ENCODE measurements around the gene ZFHX2. TPM values are rescaled to one million over a fixed set of nuclear protein-coding genes. Genes with fewer than 3 reads are reported as not detected.

The ZFHX2 gene
- total RNA-seq, 1 donor from 2014 or later, result 16.4 TPM

DNA sequence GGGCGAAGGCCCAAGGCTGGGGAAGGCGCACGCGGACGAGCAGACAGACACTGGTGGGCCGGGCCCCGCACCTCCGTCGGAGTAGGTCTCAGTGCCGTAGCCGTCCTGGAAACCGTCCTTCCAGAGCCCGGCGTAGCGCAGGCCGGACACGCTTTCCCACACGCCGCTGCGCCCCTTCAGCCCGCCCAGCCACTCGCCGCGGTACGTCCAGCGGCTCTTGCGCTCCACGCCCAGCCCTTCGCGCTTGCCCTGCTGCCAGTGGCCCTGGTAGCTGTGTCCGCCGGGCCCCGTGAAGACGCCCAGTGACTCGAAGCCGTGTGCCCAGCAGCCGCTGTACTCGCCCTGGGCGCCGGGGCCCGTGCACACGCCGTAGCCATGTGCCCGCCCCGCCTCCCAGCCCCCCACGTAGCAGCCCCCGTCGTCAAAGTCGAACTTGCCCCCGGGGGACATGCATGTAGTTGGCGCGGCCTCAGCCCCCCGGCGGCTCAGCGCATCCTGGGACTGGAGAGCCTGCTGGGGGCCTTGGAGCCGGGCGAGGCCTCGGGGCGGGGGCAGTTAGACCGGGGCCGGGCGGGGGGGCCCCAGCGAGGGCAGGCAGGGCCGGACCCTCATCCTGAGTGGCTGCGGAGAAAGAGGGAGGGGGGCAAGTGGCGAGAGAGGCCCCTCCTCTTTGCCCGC is 25.6 kb upstream of the ZFHX2 start:
- H3K4me3 Mint-ChIP-seq (ENCODE audit: low read depth), result no peak overlapping the region
- TF ChIP-seq, protein P1, sequence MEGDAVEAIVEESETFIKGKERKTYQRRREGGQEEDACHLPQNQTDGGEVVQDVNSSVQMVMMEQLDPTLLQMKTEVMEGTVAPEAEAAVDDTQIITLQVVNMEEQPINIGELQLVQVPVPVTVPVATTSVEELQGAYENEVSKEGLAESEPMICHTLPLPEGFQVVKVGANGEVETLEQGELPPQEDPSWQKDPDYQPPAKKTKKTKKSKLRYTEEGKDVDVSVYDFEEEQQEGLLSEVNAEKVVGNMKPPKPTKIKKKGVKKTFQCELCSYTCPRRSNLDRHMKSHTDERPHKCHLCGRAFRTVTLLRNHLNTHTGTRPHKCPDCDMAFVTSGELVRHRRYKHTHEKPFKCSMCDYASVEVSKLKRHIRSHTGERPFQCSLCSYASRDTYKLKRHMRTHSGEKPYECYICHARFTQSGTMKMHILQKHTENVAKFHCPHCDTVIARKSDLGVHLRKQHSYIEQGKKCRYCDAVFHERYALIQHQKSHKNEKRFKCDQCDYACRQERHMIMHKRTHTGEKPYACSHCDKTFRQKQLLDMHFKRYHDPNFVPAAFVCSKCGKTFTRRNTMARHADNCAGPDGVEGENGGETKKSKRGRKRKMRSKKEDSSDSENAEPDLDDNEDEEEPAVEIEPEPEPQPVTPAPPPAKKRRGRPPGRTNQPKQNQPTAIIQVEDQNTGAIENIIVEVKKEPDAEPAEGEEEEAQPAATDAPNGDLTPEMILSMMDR (IDR thresholded peaks at IDR 0.05; ENCODE audit: unreplicated experiment), result no peak
- peaks cover 72% of the 10 kb centered on the region for H3K27me3 Mint-ChIP-seq
- peaks cover 2% of the 10 kb centered on the region for H3K4me1 Mint-ChIP-seq (ENCODE audit: low read depth)
- no peaks in the 10 kb centered on the region for H3K36me3 Mint-ChIP-seq (ENCODE audit: insufficient read depth)
- H3K9me3 Mint-ChIP-seq (ENCODE audit: low read depth), result no peaks in the 10 kb centered on the region
- H3K27ac Mint-ChIP-seq, result no peak overlapping the region
- DNase-seq (ENCODE audit: low spot score, unreplicated experiment), result no peak

DNA sequence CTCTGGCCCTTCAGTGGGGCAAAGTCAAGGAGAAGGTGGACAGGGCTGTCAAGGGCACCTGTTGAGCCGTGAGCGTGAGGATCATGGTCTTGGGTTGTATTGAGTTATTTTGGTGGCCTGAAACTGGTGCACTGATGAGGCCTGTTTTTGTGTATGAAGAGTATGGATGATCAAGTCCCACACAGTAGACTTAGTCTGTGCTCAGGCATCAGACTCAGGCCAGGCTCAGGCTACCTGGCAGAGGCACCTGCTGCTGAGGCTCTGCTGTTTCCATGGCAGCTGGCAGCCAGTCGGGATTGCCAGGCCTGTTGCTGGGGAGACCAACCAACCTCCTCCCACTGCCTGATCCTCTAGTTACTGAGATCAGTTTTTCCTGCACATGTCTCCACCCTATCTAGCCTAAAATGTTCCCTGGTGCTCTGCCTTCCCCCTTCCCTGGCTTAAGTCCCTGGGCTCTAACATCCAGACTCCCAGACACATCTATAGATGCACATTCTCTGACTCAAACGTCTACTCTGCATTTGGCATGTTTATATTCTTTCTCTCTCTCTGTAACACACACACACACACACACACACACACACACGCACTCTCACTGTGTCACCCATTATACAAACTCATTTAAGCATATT is 21.9 kb upstream of the ZFHX2 start:
- no peak for DNase-seq (ENCODE audit: low spot score, unreplicated experiment)
- H3K36me3 Mint-ChIP-seq (ENCODE audit: insufficient read depth), result no peaks in the 10 kb centered on the region
- TF ChIP-seq, protein P1 (IDR thresholded peaks at IDR 0.05; ENCODE audit: unreplicated experiment), result no peak
- no peak overlapping the region for H3K27ac Mint-ChIP-seq
- no peak overlapping the region for H3K4me3 Mint-ChIP-seq (ENCODE audit: low read depth)
- H3K27me3 Mint-ChIP-seq, result peaks cover 60% of the 10 kb centered on the region
- H3K9me3 Mint-ChIP-seq (ENCODE audit: low read depth), result no peaks in the 10 kb centered on the region
- H3K4me1 Mint-ChIP-seq (ENCODE audit: low read depth), result peaks cover 7% of the 10 kb centered on the region

DNA sequence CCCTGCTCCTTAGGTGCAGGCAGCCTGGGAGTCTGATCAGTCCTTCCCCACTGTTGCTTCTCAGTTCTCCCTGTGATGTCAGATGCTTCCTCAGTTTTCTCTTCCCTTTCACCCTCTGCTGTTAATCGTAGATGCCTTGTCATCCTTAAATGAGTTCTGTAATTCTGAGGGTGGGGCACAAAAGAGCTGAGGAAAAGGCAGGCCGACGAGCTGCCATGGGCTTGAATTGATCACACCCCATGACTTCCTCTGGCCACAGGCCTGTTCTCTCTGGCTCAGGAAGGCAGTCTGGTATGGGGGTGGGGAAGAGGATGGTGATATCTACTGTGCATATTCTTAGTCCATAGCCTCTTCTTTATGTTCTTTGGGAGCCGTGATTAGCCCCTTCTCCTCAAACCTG is 21.3 kb upstream of the ZFHX2 start:
- H3K27me3 Mint-ChIP-seq, result peaks cover 54% of the 10 kb centered on the region
- H3K27ac Mint-ChIP-seq, result no peak overlapping the region
- TF ChIP-seq, protein P1 (IDR thresholded peaks at IDR 0.05; ENCODE audit: unreplicated experiment), result no peak
- no peak overlapping the region for H3K4me3 Mint-ChIP-seq (ENCODE audit: low read depth)
- peaks cover 9% of the 10 kb centered on the region for H3K4me1 Mint-ChIP-seq (ENCODE audit: low read depth)
- no peaks in the 10 kb centered on the region for H3K9me3 Mint-ChIP-seq (ENCODE audit: low read depth)
- H3K36me3 Mint-ChIP-seq (ENCODE audit: insufficient read depth), result no peaks in the 10 kb centered on the region
- DNase-seq (ENCODE audit: low spot score, unreplicated experiment), result no peak

DNA sequence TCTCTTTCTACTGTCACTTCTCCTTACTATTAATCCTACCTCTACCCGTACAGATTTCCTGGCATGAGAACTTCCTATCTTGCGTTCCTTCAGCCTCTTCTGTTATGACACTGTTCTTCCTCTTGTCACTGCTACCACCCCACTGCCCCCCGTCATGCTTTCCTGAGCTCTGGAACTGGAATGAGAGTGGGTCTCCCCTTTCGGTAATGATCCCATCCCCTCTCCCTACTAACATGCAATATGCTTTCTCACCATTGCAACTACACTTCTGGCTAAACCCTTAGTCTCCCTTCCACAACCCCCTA is 20.9 kb upstream of the ZFHX2 start:
- DNase-seq (ENCODE audit: low spot score, unreplicated experiment), result no peak
- Mint-ChIP-seq H3K9me3 (ENCODE audit: low read depth) (no peaks in the 10 kb centered on the region), H3K4me1 (ENCODE audit: low read depth) (peaks cover 13% of the 10 kb centered on the region), H3K27me3 (peaks cover 54% of the 10 kb centered on the region), H3K27ac (no peak overlapping the region), H3K4me3 (ENCODE audit: low read depth) (no peak overlapping the region), H3K36me3 (ENCODE audit: insufficient read depth) (peaks cover under 1% of the 10 kb centered on the region)
- TF ChIP-seq, protein P1 (IDR thresholded peaks at IDR 0.05; ENCODE audit: unreplicated experiment), result no peak

DNA sequence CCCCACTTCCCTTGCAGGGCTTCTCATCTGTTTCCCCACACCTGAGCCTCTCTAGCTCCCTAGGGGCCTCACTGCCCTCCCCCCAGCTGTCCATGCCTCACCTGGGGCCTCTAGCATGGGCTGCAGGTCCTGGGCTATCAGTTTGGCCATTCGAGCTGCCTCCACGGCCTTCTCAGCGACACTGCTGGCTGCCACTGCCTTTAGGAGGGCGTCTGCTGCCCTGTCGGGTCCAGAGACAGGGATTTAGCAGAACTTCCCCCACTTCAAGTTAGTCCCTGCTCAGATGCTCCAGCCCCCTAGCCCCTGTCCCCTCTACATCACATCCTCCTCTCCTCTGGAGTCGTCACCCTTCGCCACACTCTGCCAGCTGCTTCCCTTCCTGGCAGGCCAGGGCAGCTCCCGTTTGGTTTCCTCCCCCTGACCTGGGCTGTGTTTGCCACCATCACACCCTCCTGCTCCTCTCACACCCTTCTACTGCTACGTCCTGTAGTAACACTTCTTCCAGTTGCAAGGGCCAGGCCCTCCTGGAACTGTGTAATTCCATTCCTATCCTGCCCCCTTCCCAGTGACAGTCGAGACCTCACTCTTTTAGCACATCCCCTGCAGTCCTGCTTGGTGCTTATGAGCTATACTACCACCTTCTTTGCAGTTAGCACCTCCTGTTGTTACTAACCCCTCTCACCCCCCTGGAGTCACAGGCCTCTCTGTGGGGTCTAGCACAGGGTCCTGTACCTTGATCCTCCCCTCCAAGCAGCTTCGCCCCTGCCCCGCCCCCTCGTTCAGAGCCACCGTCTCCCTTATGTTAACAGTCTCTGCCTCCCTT is 20.3 kb upstream of the ZFHX2 start:
- Mint-ChIP-seq H3K36me3 (ENCODE audit: insufficient read depth) (peaks cover 1% of the 10 kb centered on the region), H3K27me3 (peaks cover 54% of the 10 kb centered on the region), H3K4me1 (ENCODE audit: low read depth) (peaks cover 14% of the 10 kb centered on the region), H3K27ac (no peak overlapping the region), H3K9me3 (ENCODE audit: low read depth) (no peaks in the 10 kb centered on the region), H3K4me3 (ENCODE audit: low read depth) (no peak overlapping the region)
- no peak for DNase-seq (ENCODE audit: low spot score, unreplicated experiment)
- TF ChIP-seq, protein P1 (IDR thresholded peaks at IDR 0.05; ENCODE audit: unreplicated experiment), result no peak

Data from progenitor cell of endocrine pancreas (in vitro differentiated cells).